SW 1271 (cell line): ENCODE results near the gene C22orf39.

Experiments used
- DNase-seq, 2 experiments: peaks; one replicate each; lab custom pipeline; 2025; lab: John Stamatoyannopoulos, UW

The C22orf39 gene

DNA sequence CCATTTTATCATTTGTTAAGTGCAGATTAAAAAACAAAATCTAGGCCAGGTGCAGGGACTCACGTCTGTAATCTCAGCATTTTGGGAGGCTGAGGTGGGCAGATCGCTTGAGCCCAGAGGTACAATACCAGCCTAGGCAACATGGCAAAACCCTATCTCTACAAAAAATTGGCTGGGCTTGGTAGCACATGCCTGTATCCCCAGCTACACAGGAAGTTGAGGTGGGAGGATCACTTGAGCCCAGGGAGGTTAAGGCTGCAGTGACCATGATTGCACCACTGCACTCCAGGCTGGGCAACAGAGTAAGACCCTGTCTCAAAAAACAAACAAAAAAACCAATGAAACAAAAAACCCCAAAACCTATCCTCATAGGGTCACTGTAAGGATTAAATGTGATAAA is 48.9 kb downstream of the C22orf39 start:
- no peak for DNase-seq

GRCh38 chr22:19398206-19398605 is 49.3 kb downstream of the C22orf39 start:
- no peak for DNase-seq

GRCh38 chr22:19397734-19398104 is 49.8 kb downstream of the C22orf39 start:
- DNase-seq = no peak

GRCh38 chr22:19396934-19397733 is 50.4 kb downstream of the C22orf39 start:
- DNase-seq = no peak

DNA sequence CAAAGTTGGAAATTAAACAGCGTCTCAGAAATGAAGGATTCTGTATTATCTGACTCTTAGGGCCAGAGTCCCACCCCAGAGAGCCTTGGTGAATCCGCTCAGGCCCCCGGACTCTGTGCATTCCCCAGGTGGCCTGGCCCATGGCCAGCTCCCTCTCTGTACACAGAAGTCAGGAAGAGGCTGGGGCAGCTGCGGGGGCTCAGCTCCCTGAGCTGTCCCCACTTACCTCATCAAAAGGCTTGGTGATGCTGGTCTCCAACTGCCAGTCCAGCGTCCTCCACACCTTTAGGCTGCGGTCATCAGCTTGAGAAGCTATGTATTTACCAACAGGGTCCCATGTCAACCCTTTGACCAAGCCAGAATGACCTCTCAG is 51.0 kb downstream of the C22orf39 start:
- DNase-seq = no peak

GRCh38 chr22:19395276-19395675 is 52.2 kb downstream of the C22orf39 start:
- no peak for DNase-seq

- DNase-seq = no peak
These were observed 53.0 kb downstream of the C22orf39 start for GRCh38 chr22:19394274-19395050.

DNA sequence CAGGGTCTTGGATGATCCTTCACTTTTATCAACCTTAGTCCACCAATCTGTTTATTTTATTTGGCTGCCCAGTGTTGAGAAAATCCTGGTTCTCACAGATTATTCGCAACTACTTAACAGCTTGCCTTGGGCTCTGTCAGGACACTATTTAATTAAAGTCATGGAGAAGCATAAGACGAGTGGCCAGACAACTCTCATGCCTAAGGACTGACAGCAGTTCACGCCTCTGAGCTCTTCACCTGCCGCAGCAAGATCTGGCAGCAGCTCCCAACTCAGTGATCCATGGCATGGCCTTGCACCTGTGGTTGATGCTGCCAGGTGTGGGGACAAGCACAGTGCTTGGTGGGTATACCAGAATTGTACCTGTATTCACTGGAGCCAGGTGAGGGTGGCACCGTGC is 53.8 kb downstream of the C22orf39 start:
- no peak for DNase-seq
